CD1c-positive myeloid dendritic cell (primary cell): ENCODE results near the gene EIF2D.
"Not testable (repeated sequence)": the region's sequence is repeated elsewhere in the genome, so short reads cannot be mapped to it uniquely, and the experiment has no call there.

ENCODE experiments used
- DNase-seq: peaks from one replicate; pipeline ENCODE4 v3.0.0-alpha.2; 2016; ENCODE audit errors: extremely low spot score

Gene EIF2D

DNA sequence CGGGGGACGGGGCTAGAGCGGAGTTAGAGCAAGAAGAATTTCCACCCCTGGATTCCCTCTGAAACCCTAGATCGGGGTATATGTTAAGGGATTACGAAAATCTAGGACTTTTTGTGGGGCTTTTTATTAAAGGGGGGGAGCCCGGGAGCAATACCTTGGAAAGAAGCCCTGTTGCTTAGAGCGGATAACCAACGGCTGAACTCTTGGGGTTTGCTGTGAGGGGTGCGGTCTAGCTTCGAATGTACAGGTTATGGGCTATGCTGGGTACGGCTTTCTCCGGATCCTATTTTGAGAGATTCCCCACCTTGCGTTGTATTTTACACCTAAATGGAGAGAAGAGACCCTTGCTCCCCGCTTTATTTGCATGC, 23.7 kb upstream of the EIF2D start:
- no peak for DNase-seq

DNA sequence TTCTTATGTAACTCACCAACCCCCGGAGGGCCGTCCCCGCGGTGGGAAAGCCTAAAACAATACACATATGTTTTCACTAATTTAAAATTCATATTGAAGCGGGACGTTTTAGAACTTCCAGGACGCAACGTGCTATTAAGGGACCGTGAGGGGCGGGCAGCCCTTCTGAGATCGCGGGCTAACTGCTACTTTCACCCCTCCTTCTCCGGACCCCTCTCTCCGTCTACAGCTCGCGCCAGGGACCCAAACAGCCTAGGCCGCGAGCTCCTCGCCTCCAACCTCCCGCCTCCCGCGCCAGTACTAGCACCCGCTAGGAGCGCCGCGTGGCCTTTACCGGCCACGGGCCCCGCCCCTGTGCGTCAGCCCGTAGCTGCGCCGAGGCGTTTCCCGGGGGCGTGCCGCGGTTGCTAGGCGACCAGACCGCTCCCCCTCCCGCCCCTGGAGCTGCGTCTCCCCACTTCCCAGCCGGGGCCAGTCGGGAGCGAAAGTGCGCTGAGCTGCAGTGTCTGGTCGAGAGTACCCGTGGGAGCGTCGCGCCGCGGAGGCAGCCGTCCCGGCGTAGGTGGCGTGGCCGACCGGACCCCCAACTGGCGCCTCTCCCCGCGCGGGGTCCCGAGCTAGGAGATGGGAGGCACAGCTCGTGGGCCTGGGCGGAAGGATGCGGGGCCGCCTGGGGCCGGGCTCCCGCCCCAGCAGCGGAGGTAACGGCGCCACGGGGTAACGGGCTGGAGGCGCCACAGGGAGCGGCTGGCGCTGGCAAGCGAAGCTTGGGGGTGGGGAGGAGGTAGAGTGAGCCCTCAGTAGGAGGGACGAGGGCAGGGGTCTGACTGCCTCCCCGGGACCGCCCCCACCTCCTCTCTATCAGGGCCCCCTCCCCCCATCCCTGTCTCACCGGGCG, 23.1 kb upstream of the EIF2D start, which contains the start of gene DYRK3:
DYRK3 (plus strand) TSS at position 457 of the 898 bp plus-strand sequence; CDS start at position 625, 168 bp downstream.
- DNase-seq: peak; percentile 96

DNA sequence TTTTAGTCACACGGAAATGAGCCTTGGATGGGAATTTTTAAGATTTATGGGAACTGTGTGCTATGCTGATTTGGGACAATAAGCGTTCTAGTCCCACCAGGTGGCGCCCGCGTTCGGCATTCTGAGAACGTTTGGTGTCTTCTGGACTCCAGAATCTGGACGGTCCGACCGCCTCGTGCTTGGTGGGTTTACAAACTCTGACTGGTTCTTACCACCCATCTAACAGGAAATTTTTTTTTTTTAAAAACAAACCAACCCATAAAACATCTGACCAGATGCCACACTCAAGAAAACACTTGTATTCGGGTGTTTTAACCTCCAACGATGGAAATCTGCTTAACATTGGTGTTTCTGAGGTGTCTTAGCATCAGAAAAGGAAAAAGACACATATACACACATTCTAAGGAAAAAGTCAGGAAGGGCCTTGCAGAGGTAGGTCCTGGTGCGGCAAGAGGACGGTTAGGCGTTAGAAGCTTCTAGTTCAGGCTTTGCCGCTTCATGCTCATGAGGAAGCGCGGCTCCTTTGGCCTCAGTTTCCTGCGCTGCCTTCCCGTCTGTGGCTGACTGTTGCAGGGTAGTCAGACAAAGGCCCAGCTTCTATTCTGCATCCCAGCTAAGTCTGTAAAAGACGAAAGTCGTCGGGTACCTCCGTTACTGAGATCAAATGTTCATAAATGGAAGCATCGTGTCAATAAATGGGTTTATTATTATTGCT, 22.3 kb upstream of the EIF2D start:
- DNase-seq: peak; percentile 93

DNA sequence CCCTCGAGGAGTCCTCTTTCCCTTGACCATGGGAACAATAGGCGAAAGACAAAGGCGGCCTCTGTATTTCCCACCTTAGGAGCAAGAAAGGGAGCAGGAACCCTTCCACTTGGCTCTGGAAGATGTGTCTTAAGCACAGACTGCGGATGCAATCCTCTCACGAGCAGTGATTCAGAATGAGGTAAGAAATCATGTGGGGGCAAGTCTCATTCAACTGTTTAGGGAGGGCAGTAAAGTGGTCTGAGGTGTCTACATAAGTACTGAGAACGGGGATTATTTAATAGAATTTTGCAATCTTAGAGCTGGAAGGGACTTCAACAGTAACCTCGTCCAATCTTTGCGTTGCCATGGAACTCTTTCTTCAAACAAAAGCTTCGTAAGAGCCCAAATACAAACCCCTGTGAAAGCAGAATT, 21.4 kb upstream of the EIF2D start:
- DNase-seq: no peak

DNA sequence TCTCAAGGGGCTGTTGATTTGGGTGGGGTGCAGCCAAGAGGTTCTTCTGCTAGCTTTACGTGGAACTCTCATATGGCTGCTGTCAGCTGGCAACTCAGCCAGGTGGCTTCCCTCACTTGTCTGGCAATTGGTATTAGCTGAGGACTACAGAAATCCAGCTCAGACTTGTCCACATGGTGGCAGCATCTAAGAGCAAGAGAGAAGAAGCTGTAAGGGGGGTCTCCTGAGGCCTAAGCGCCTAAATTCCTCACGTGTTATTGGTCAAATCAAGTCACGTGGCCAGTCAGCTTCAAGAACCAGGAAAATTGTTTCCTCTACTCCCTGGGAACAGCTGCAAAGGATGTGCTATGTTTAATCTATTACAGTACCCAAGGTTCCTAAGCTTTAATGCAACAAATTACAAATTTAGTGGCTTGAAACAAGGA, 18.8 kb upstream of the EIF2D start:
- DNase-seq: peak; percentile 38

DNA sequence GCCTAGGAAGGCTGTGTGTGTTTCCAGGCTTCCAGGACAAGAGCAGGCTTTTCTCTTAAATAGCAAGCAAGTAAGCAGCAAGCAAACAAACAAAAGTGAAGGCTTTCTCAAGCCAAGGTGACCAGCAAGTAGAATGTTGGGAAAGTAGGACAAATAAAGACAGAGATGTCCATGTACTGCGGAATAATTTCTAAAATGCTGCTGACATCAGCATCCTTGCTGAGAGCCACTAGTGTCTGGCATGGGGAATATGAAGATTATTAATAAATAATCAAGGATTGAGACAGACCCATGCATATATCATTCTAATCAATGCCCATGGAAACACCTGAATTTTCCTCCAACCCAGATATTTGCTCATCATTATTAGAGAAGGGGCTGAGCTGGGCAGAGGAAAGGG, 16.7 kb upstream of the EIF2D start:
- no peak for DNase-seq

DNA sequence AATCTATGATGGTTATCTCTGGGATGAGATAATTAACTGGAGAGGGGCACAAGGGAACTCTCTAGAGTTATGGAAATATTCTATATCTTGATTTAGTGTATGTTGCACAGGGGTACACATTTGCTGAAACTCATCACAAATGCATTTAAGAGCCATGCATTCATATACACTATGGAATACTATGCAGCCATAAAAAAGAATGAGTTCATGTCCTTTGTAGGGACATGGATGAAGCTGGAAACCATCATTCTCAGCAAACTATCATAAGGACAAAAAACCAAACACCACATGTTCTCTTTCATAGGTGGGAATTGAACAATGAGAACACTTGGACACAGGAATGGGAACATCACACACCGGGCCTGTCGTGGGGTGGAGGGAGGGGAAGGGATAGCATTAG, 14.1 kb upstream of the EIF2D start:
- not testable (repeated sequence) for DNase-seq

DNA sequence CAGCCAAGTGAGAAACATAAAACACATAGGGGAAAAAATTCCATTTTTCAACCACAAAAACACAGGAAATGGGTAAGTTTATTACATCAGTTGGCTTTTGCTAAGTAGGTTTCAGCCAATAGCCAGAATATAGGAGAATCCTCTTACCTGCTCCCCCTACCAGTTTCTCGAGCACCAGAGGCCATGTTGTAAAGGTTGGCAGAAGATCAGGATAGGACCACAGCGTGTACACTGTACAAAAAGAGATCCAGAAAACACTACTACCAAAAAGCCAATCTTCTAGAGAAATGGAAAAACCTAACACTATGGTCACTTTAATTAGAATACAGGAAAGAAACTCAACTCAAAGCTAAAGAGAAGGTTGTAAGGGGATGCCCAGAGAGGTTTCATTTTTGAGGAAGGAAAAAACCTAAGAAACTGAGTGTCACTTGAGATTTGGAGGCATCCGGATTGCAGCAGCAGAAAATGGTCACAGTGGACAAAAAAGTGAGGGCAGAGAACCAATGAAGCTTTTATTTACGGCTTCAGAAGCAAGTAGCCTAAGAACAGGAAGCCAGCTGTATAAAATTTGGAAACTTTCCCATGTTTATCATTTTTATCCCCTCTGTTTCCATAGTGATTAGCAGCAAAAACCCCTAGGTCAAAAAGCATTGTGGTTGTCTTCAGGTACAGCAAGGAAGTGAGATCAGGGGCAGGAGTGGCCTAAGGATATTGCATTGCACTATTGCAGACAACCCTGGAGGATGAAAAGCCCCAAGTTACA, 2.9 kb downstream of the EIF2D start:
- DNase-seq: no peak

DNA sequence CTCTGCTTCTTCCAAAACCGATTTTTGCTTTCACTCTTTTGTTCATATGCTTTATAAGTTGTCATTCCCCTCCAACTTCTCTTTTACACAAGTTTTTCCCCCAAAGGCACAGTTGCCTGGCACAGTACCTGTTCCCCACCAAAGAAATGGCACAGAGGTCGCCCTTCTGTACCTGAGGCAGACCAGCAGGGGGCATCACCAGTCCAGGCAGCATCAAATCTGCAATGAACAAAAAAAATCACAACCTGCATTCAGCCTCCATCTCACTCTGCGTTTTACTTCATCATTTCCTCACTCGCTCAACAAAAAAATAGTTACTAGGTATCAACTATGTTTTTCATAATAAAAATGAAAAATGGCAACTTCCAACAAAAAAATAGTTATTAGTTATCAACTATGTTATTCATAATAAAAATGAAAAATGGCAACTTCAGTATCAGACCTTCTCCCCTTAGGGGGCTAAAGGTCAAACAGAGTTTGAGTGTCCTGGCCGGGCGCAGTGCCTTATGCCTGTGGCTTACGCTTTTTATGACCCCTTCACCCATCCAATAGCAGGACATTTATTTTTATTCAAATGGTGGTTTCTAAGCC, 4.1 kb downstream of the EIF2D start:
- DNase-seq: peak; percentile 47

DNA sequence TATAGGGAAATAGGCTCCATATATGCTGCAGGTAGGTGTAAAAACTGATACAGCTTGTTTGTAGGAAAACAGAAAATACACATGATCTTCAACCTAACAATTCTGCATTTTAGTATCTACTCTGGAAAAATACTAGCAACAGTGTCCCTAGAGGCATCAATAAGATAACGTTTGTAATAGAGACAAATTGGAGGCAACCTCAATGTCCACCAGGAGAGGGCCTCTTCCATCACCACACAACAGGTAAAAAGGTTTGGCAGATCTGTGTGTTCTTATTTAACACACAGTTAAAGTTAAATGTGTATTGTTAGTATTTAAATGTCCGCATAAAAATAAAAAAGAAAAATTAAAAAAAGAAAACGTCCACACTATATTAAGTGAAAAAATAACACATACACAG, 5.4 kb downstream of the EIF2D start:
- DNase-seq: no peak

DNA sequence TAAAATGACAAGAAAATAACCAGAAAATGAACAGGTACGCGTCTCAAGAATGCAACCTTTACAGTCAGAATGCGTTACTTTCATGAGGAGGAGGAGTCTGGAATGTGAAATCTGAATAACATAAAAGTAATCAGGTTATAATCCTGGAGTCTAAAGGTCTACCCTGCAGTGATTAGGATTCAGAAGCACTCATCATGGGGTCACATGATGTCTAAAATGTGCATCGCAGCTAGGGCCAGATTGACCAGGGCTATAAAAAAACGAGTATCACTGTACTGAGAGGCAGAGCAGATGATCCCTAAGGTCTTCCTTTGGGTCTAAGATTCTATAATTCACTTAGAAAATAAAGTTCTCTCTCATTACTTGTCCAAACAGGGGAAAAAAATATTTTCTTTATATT, 7.4 kb downstream of the EIF2D start:
- no peak for DNase-seq

DNA sequence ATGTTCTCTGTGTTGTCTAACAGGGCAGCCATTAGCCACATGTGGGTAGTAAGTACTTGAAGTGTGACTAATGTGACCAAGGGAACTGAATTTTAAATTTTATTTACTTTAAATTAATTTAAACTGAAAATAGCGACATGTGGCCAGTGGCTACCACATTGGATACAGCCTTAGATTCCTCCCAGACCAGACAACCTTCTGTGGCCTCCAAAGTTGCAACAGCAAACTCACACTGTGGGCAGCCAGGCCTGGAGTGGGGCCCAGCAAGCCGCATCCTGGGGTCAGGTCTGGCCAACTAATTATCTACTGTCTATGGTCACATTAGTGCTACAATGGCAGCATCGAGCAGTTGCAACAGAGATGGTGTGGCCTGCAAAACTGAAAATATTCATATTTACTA, 11.7 kb downstream of the EIF2D start:
- DNase-seq: no peak

DNA sequence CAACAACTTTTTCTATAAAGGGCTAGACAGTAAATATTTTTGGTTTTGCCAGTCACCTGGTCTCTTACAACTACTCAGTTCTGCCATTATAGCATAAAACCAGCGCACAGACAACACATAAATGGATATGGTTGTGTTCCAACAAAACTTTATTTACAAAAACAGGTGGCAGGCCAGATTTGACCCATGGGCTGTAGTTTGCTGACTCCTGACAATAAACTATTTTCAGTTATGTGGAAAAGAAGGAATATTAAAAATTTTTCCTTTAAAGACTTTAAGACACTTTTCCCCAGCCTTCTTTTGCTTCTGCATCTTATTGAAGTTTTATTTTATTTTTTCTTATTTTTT, 16.0 kb downstream of the EIF2D start:
- no peak for DNase-seq

DNA sequence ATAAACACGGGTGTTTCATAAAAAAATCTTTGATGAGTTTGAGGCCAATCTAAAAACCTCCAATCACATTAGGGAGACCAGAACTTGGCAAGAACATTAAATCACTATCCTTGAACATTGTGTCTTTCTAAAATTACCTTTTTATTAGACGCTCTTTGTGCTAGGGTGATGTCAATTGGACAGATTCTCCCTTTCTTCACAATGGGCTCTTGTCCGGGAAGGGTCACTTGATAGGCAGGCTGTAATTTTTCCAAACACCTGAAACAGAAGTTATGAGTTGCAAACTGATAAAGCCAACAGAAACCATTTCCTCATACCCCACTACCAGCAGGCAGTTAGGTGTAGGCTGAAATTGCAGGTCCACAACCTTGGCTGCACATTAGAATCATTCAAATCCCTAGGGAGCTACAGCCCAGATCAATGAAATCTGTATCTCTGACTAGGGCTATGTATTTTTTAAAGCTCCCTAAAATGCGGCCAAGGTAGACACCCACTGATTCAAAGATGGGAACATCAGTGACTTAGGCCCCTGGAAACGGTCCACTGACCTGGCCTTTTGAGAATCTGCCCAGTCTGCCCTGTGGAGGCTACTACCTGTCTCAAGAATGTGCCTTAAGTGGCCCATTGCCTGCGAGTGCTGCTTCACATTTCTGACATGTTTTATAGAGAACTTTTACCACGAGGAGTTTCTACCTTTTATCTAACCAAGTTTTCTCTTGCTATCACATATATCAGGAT, 16.5 kb downstream of the EIF2D start:
- no peak for DNase-seq

DNA sequence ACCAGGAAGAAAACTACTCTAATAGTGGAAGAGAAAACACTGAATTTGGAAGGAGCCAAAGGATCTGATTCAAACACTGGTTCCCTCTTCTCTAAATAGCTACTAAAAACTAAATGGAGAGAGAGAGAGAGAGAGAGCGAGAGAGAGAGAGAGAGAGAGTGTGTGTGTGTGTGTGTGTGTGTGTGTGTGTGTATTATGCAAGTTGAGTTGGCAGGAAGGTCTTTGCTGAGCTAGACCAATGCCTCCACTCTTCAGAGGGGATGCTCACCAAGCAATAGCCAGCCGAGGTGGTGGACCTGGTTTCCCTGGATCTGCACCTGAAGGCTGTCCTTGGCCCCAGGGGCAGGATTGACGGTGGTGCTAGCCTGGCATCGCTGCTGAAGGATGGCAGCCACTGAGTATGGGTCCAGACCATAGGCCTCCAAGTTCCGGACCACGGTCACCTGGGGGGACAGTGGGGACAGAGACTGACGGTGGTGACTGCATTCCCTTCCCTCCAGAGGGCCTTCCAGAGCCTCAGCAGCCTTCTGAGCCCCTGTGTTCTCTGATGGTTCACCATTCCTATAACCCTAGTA, 18.8 kb downstream of the EIF2D start:
- no peak for DNase-seq

DNA sequence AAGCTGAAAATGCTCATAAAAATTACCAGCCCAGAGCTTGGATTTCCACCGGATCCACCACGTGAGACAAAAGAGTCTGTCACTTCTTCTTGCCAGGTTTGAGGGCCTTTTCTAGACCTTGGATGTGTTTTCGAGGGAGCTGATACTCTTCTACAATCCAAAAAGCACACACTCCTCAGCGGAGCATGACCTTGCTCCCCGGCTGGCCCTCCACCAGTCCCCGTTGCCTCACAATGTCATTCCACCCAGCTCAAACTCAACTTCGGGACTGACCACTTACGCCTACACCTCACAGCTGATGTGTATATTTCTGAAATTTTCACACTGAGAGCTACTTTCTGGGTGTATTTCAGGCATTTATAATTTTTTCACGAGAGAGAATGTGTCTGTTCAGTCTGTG, 20.6 kb downstream of the EIF2D start:
- DNase-seq: no peak

DNA sequence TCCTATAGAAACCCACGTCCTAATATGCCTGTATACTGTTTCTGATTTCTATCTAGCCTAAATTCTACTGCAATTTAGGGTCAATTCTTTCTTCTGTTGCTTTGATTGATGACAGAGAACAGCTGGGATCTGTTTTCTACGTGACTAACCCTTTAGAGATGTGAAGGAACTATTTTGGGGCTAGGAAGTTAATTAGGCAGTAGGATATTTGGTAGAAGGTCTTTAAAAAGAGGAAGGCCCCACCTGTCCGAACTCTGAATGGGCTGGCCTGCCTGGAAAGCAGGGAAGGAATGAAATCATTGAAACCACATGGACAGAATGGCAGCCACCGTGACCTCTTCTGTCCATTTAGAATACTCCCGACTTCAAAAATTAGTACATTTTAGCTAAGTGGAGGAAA, 21.0 kb downstream of the EIF2D start:
- DNase-seq: no peak

DNA sequence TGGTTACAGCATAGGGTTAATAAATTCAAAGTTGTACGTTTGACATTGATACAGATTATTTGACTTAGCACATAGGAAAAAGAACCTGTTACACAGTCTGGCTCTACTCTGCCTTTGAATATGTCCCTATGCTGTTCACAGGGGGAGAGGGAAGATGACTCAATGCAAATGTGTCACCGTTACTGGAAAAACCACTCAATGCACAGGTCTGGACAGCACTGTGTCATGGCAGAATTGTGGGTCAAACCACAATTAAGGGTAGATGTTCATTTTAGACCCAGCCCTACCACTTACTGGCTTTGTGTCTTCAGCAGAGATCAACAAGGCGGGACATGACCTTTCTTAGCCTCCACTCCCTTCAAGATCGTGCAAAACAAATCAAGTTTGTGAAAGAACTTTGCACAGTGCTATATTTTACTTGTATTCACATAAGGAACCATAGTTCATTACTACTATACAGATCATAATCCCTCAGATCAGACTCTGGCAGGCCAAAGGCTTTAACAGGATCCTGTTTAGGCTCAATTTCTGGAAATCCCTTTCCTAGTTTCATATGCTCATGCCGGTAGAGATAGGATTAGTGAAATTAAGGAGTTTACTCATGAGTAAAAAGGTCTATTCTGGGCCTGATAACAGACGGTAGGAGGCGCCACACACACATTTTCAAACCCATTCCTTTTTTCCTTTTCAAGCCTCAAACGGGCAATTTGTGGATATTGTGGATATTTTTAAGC, 22.1 kb downstream of the EIF2D start:
- DNase-seq: no peak

DNA sequence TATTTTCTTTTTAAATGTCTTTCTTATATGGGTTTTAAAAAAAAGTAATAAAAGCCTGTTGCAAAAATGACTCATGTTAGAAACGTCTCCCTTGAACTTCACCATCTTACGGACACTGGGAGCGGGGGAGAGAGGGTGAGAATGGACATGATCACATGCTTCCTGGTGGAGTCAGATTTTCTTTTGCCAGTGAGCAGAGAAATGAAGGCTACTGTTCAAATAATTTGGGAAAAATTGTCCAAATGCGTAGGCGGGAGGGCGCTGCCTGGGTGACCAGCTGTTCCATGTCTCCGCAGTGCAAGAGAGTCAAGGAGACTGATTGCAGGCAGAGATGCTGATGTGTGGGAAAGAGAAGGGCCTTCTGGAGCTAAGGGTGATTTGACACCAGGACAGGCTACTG, 23.1 kb downstream of the EIF2D start:
- no peak for DNase-seq

DNA sequence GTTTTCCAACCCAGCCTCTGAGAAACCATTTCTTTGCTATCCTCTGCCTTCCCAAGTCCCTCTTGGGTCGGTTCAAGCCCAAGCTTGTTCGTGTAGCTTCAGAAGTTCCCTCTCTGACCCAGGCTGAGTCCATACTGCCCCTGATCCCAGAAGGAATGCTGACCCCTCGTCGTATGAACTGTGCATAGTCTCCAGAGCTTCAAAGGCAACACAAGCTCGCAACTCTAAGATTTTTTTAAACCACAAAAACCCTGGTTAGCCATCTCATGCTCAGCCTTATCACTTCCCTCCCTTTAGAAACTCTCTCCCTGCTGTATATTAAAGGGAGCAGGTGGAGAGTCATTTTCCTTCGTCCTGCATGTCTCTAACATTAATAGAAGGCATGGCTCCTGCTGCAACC, 23.8 kb downstream of the EIF2D start:
- DNase-seq: no peak
